GM12865 (cell line): ENCODE measurements around the gene PHLDA1.

ENCODE experiments used
- DNase-seq: peaks from one replicate; pipeline ENCODE4 v3.0.0; 2010; ENCODE audit warnings: low read depth
- H3K4me3 ChIP-seq: 2 replicates; pipeline ENCODE4 v1.5.1; 2011; ENCODE audit warnings: mild to moderate bottlenecking, low read depth, low read length, control low read depth
- CTCF ChIP-seq: IDR thresholded peaks from 2 replicates; pipeline ENCODE4 v1.5.1; 2011; ENCODE audit warnings: low read length, control low read depth, low read depth, inconsistent platforms; ENCODE audit not compliant: insufficient read depth; ENCODE audit errors: missing control alignments

The PHLDA1 gene

GRCh38 chr12:76018672-76019071 lies 12.9 kb downstream of the PHLDA1 start:
- no peak overlapping the region for H3K4me3 ChIP-seq
- DNase-seq: no peak
- TF ChIP-seq CTCF: no peak

- no peak for DNase-seq
- TF ChIP-seq CTCF: no peak
- H3K4me3 ChIP-seq: no peak overlapping the region
These were observed 13.5 kb downstream of the PHLDA1 start for GRCh38 chr12:76018111-76018510.

- H3K4me3 ChIP-seq: no peak overlapping the region
- no peak for TF ChIP-seq CTCF
- DNase-seq: no peak
These were observed 17.6 kb downstream of the PHLDA1 start for GRCh38 chr12:76014007-76014406.

GRCh38 chr12:76013603-76014002 lies 18.0 kb downstream of the PHLDA1 start:
- TF ChIP-seq CTCF: no peak
- no peak overlapping the region for H3K4me3 ChIP-seq
- no peak for DNase-seq

- no peak for TF ChIP-seq CTCF
- H3K4me3 ChIP-seq: no peak overlapping the region
- DNase-seq: no peak
These were observed 18.9 kb downstream of the PHLDA1 start for GRCh38 chr12:76012644-76013043.

GRCh38 chr12:76010732-76011458 lies 20.7 kb downstream of the PHLDA1 start:
- DNase-seq: no peak
- no peak overlapping the region for H3K4me3 ChIP-seq
- no peak for TF ChIP-seq CTCF

GRCh38 chr12:76008428-76008827 lies 23.1 kb downstream of the PHLDA1 start:
- no peak overlapping the region for H3K4me3 ChIP-seq
- TF ChIP-seq CTCF: no peak
- no peak for DNase-seq
